HG03175 (cell line): ENCODE data around the gene H6PD.

Experiments
- ATAC-seq: cut with Tn5 transposase; IDR thresholded peaks from one replicate; pipeline ENCODE4 v1.9.1; 2021; ENCODE audit warnings: mild to moderate bottlenecking, moderate library complexity; ENCODE audit not compliant: unreplicated experiment

H6PD gene, protein sequence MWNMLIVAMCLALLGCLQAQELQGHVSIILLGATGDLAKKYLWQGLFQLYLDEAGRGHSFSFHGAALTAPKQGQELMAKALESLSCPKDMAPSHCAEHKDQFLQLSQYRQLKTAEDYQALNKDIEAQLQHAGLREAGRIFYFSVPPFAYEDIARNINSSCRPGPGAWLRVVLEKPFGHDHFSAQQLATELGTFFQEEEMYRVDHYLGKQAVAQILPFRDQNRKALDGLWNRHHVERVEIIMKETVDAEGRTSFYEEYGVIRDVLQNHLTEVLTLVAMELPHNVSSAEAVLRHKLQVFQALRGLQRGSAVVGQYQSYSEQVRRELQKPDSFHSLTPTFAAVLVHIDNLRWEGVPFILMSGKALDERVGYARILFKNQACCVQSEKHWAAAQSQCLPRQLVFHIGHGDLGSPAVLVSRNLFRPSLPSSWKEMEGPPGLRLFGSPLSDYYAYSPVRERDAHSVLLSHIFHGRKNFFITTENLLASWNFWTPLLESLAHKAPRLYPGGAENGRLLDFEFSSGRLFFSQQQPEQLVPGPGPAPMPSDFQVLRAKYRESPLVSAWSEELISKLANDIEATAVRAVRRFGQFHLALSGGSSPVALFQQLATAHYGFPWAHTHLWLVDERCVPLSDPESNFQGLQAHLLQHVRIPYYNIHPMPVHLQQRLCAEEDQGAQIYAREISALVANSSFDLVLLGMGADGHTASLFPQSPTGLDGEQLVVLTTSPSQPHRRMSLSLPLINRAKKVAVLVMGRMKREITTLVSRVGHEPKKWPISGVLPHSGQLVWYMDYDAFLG

DNA sequence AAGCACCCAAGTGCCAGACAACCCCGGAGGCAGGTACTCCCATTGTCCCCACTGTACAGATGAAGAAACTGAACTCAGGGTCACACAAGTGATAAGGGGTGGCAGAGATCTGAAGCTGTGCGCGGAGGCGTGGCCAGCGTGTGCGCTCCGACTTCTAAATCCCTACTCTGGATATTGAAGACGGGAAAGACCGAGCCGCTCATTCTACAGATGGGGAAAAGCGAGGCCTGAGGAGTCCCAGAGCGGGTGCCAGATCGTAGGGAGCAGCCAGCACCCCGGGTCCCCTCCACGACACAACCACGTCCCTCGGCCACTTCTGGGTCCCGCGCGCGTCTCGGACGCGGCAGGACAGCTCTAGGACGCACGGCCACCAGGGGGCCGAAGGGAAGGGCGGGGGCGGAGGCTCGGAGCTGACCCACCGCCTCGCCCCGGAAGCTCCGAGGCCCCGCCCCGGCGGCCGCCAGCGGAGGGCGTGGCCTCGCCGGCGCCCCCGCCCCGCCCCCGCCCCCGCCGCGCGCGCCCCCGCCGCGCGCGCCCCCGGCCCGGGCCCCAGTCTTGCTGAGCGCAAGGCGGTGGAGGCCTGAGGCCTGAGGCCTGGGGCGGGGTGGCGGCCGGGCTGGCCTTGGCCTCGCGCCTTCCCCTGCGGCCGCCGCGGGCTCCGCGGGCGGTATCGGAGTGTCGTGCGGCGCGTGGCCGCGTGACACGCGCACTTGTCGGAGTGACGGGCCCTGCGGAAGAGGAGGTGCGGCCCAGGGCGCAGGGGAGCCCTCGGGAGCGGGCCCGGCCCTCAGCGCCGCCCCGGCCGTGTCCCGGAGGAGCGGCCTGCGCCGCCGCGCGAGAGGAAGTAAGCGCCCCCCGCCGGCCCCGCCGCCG lies at the start of gene H6PD:
Gene H6PD, plus strand, starts transcription at position 552 of the 873 bp plus-strand sequence. CDS start 10,161 bp downstream, outside the sequence.
- ATAC-seq = peak; percentile 83

DNA sequence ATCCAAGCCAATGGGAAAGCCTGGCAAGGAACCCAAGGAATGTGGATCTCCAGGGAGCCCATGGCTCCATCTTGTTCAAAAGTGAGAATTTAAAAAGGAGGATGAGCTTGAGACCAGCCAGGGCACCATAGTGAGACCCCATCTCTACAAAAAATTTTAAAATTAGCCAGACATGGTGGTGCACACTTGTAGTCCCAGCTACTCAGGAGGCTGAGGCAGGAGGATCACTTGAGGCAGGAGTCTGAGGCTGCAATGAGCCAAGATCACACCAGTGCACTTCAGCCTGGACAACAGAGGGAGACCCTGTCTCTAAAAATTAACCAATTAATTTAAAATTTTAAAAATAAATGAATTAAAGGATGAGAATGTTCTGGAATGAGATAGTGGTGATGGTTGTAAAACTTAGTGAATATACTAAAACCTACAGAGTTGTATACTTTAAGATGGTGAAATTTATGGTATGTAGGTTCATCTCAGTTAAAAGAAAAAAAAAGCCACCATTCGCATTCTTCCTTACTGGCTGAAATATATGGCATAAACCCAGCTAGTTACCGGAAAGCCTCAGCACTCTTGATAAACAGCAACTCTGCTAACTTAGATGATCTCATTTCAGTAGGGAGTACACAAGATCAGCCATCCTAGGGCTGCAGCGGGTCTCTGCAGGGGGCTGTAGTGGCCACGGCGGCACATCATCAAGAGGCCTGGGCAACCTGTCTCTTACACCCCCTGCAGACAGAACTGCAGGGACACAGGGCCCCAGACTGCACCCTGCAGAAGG lies 48.3 kb upstream of the H6PD start:
- no peak for ATAC-seq

DNA sequence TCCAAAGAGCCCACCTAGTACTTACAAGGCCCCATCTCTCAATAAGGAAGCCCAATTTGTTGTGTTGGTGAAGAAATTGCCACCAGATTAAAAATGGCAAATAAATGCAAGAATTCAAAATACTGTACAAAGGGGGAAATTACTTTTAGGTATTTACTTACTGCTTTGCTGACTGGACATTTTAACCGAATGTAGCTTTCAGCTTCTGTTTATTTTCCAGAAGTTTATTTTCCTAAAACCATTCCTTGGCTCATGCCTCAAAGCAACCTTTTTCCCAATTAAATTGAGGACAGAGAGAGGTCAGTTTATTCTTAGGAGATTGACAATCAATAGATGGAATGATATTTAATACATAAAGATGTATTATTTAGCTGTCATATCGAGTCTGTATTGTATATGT lies 47.6 kb upstream of the H6PD start:
- ATAC-seq = no peak

DNA sequence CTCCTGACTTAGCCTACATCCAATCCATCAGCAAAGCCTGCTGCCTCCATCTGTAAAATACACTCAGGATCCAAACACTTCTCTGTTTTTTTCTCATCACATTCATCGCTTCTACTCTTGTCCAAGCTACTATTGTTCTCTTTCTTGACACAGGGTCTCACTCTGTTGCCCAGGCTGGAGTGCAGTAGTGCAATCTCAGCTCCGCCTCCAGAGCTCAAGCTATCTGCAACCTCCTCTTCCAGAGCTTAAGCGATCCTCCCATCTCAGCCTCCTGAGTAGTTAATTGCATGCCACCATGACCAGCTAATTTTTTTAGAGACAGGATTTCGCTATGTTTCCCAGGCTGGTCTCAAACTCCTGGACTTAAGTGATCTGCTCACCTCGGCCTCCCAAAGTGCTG lies 44.3 kb upstream of the H6PD start:
- ATAC-seq = no peak

DNA sequence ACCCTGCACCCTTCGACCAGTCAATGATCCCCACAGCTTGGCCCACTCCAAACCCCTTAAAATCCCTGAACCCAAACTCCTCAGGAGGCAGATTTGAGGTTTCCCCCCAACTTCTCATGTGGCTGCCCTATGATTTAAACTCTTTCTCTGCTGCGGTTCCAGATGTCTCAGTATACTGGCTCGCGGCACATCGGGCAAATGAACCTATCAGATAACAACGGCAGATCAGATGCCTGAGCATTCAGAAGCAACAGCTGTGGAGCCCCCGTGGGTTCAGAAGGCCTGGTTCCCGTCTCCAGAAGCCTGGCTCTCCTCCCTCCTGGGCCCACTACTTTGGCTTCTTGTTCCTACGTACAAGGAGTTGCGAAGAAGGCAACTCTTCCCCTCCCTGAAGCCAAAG lies 43.3 kb upstream of the H6PD start:
- ATAC-seq = no peak

DNA sequence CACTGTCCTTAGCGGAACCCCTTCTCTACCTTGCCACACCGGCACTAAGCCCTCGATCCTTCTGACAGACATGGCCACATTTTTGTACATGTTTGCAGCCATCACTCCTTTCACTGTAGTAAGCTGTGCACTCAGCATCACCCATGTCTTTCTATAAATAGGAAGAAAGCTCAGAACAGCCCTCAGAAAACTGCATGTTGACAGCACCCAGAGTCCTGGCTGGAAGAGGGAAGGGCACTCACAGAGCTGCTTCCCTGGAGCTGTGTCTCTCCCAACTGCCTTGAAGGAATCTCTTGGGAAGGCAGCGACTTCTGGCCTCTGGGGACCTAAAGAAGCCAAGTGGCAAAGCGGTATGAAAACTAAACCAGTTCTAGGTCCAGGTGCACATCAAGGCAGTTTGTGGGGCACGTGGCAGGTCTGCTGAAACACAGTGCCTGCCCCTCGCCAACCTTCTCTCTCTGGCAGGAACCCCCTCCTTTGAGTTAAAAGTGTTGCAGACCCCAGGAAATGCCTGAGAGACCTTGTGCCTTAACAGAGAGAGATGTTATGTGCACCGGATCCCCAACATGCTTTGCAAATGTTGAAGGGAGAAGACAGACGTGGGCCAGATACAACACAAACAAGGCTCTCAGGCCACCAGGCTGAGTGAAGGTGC lies 41.9 kb upstream of the H6PD start:
- ATAC-seq = no peak

DNA sequence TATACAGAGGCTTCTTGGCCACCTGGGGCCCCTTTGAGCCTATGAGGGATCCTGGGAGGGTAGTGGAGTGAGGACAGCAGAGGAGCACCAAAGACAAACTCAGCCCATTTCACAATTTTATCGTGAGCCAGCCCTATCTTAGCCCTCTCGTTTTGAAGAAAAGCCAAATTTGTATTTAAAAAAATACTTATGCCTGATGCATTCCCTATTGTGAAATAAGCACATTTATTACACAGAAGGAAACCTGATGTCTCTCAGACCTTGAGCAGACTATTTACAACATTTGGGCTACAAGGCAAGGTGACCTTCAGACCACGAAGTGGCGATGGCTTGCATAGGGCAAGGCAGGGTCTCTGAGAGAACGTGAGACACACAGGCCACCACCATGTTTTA lies 41.3 kb upstream of the H6PD start:
- no peak for ATAC-seq

DNA sequence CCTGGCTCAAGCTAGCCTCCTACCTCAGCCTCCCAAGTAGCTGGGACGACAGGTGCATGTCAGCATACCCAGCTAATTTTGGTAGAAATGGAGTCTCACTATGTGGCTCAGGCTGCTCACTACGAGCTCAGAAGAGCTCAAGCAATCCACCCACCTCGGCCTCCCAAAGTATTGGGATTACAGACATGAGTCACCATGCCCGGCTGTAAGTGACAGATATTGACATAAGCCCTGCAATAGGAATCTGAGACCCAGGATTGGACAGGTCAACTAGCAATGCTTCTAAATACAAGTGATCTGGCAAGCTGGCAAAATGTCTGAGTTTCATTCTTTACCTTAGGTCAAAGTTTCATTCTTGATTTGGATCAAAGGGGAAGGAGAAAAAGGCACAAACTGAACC lies 40.5 kb upstream of the H6PD start:
- no peak for ATAC-seq

DNA sequence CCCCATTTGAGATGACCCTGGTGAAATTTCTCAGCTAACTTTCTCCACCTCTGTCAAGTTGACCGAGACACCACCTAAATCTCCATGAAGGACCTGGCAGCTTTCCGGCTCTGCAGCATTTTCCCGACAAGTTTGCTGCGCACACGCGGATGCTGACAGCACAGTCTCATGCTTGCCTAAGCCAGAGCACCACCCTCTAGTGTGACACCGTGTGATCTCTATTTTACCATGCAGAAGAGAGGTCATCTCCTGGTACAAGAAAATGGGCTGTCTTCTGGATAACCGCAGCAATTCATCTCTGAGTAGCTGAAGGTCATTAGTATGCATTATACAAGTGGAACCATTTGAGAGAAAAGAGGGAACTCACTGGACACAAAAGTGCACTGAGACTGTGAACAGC lies 38.9 kb upstream of the H6PD start:
- no peak for ATAC-seq

DNA sequence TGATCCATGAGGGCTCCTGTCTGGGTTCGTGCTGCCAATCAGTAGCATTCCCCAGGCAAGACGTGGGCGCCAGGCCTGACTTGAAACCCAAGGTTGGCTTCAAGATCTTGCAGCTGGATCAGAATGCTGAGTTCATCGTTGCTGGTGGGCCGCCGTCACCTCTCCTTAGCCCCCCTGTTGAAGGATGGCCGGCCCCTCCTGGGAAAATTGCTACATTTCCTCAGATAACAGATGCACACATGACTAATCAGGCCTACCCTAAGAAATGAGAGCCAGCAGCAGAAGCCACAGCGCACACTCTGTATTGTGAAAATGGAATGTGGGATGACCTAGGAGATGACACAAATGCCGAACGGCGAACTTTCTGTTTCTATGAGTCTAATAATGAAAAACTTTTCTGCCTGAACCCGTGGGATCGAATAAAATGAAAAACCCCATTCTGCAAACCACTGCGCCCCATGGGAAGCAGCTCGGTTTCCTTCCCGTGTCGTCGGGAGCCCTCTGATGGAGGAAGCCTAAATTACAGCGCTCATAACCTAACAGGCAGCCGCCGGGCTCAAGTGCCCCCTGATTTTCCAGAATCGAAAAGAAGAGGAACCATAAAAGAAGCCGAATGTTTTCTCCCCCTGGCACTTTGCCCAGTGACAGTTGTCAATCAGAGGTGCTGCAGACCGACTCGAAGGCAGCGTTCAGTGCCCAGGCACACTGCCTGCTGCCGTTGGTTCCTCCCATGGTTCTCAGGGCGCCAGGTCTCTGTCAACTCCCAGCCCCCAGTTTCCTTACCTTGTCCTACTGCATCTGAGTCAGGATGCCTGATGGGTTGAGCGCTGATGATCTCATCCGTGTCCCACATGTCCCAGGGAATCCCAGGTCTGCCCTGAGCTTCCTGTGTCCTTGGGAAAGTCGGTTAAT lies 38.2 kb upstream of the H6PD start:
- ATAC-seq = peak; percentile 56

DNA sequence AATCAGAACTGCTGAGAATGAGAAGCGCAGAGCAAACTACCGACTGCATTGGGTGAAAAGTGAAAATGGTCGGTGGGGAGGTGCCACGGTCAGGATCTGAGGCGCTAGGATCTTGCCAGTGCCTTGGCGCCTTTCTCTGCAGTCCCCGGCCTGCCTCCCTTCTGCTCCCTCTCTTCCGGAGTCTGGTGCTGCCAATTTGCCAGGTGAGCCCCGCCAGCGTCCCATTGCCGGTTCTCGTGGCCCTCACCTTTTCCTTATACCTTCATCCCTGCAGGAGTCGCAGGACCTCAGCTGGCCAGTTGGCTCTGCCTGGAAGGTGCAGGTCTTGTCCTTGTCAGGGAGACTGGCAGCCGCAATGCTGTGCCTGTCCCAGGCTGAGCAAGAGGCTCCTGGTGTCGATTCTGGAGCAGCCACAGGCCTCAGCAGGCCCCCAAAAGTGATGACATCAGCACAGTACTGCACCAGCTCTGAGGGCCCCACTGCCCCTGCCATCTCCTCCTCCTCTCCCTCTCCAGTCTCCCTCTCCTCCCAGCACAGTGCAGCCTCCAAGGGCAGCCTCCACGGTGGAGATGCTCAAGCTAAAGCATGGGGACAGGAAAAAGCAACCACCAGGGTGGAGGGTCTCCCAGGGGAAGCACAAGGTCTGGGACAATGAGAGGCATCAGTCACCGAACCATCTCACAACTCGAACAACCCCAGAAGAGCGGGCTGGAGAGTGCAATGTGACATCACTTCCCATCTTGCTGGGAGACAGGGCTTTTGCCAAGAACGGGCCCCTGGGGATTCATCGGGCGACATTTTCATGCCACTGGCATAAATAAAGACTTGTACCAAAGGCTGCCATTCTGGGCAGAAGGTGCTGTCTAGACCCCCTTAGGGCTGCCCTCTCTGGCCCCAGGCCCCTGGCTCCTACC lies 37.1 kb upstream of the H6PD start:
- no peak for ATAC-seq

DNA sequence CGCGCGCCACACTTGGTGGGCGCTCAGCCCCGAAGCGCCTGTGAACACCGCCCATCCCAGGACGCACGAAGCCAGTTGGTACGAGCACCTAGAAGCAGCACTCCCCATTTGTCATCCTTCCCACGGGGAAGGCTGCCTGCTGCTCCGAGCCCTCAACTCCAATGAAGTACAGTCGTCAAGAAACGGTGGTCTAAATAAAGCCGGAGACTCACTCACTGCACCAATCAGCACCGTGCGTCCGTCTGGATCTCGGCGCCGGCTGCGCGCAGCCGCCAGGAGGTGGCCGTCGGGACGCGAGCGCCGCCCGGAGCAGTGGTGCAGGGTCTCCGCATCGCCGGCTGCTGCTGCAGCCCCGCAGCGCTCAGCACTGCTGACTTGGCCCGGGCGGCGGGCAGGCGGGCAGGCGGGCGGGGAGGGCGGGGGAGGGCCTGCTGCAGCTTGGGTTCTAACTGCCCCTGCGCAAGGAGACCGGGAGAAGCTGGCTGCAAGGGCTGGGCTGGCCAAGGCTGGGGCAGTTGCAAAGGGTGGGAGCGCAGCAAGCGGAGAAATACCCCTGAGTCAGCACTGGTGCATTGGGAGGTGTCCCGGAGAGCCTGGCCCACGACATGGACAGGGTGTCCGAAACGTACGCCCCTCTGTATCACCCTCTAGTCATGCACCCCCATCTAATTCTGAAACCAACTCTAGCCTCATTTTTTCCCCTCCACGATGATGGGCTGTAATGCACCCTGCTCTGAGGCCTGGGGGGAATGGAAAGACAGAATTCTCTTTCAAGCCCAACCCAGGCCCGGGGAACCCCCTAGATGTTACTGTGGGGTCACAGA lies 35.8 kb upstream of the H6PD start:
- ATAC-seq = no peak

DNA sequence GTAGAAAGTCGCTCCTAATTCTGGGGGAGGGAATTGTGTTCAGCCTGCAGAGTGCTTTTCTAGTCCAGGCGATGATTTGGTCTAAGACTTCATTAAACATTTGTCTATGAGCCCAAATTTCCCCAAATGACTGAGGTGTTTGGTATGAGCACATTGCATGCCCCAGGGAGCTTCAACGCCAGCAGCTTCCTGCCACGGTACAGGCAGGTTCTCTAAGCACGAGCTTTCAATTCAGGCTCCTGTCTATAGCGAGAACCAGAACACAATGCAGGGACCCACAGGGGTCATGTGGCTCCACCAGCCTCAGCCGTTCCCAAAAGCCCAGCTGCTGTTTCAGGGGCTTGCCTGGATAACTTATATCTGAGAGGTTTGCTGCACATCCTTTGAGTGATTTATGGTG lies 34.1 kb upstream of the H6PD start:
- ATAC-seq = no peak

DNA sequence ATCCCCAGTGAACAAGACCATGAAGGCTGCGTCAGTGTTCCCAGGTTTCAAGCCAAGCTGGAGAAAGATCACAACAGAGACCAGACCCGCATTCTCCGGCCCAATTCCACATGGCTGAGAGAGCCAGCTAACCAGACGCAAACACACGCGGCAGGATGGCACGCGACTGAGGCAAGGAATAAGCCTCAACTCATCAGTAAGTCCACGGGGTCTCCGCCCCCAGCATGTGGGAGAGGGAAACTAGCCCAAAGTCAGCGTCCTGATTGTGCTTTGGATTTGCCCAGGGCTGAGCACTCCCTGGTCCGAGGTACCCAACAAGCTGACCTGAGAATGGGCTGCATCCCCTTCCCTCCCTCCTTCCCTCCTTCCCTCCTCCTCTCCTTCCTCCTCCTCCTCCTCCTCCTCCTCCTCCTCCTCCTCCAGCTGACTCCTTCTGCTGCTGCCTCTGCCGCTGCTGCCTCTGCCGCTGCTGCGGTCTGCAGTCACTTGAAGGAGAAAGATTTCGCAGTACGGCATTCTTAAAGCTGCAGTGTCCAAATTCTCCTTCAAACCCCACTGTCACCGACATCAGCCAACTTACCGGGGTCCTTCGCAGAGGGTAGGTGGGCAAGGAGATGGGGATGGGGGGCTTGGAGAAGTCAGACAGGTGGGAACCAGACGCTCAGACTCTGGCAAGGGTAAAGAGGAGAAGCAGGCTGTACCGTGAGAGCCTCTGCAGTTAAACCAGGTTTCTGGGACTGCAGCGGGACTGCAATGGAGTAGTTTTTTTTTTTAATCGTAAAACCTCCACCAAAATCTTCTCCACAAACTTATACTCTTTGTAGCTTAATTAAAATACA lies 33.0 kb upstream of the H6PD start:
- no peak for ATAC-seq

DNA sequence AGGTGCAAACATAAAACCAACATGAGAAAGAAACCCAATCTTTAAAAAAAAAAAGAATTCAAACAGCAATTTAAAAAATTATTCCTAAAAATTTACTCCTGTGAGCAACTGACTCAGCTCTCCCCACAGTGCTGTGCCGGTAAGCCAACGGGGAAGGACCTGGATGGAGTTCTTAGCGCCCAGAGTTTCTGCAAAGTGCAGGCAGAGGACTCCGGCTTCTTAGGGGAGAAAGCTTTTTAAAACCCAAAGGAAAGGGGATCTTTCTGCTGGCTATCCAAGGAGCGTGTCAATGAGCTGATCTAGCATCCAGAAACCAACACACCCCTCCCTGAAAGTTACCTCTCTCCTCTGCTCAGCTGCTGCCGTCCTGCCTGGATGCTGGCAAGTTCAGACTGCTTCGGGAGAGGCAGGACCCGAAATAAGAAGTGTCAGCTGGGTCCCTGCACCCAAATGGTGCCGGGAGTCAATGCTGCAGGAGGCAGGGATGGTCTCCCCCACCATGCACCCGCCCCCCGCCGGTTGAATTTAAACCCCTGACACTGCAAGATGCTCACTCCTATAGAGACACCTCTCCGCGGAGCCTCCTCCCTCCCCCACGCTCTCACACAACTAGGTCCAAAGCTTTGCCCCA lies 32.2 kb upstream of the H6PD start:
- no peak for ATAC-seq

DNA sequence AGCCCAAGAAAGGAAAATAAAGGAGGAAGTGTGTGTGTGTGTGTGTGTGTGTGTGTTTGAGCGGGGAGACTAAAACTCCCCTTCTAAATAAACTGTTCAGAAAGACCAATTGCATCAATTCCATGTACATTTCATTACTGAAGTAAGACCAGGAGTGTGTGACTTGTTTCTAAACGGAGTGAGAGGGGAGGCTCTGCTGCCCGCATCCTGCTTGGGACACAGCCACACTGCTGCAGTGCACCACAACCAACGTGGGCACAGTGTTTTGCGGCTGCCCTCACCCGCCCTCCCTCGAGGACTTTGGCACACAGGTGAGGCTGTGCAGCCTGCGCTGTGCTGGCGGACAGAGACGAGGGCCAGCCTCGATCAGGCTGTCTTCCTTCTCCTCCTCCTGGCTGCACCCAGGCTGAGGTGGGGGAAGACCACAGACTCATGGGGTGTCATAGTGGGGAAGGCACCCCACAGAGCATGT lies 31.0 kb upstream of the H6PD start:
- ATAC-seq = no peak
